ENCODE results near the gene FURIN.
"Not testable (repeated sequence)": the region's sequence is repeated elsewhere in the genome, so short reads cannot be mapped to it uniquely, and the experiment has no call there.

The FURIN gene

GRCh38 chr15:90918034-90918788 is 49.8 kb downstream of the FURIN start:
- DNase-seq = no peak

GRCh38 chr15:90918835-90919234 is 50.4 kb downstream of the FURIN start:
- no peak for DNase-seq

- DNase-seq = no peak
Measured at GRCh38 chr15:90921887-90922286, 53.5 kb downstream of the FURIN start.

GRCh38 chr15:90922712-90923322 is 54.4 kb downstream of the FURIN start:
- DNase-seq = not testable (repeated sequence)

- DNase-seq = no peak
Measured at GRCh38 chr15:90924375-90924774, 56.0 kb downstream of the FURIN start.

- not testable (repeated sequence) for DNase-seq
Measured at GRCh38 chr15:90926766-90927165, 58.4 kb downstream of the FURIN start.

- DNase-seq = not testable (repeated sequence)
Measured at GRCh38 chr15:90928106-90928505, 59.7 kb downstream of the FURIN start.

- no peak for DNase-seq
Measured at GRCh38 chr15:90929246-90930019, 61.0 kb downstream of the FURIN start.

GRCh38 chr15:90930861-90931574 is 62.6 kb downstream of the FURIN start:
- DNase-seq = no peak

GRCh38 chr15:90931575-90931827 is 63.1 kb downstream of the FURIN start:
- DNase-seq = no peak

GRCh38 chr15:90931828-90932659 is 63.7 kb downstream of the FURIN start, which contains the start of gene HDDC3:
HDDC3 (minus strand) TSS chr15:90932549; CDS start chr15:90932540, 9 bp downstream.
- peak; percentile 87 for DNase-seq

GRCh38 chr15:90932660-90932991 is 64.2 kb downstream of the FURIN start:
- no peak for DNase-seq

Measured in NCI-H146 (cell line).